K562 (cell line): Measurements from ENCODE around the gene DNAI1. TPM values are rescaled to one million over a fixed set of nuclear protein-coding genes. Genes with fewer than 3 reads are reported as not detected.

Experiments
- ATAC-seq: fragments of 200-7000 bp; cut with Tn5 transposase; 3 replicates; pipeline ENCODE4 v1.9.1; 2020; ENCODE audit warnings: moderate library complexity
- BruUV-seq: library from RNA; stranded (reverse); fragments of 400-500 nt; replicated peaks from 2 replicates; lab custom pipeline; 2021; lab: Mats Ljungman, UMichigan
- CTCF ChIA-PET: fragments of 300-600 bp; formaldehyde crosslinking; extraction: SDS; loops from one replicate; lab custom pipeline; 2021; ENCODE audit warnings: low intra/inter-chr PET ratio; lab: Yijun Ruan, JAX
- POLR2A ChIA-PET: fragments of 300-600, 350-650 bp; sonication (Branson Sonifier 250); formaldehyde crosslinking; extraction: SDS; loops from one replicate; lab custom pipeline; 2021; ENCODE audit warnings: antibody characterized with exemption, inconsistent platforms; lab: Yijun Ruan, JAX
- DNase-seq, 4 experiments: peaks; one replicate each; pipeline versions ENCODE4 v3.0.0 to v3.0.0-alpha.2; 2011 to 2018; ENCODE audit warnings: low spot score in 3 of 4, mixed read lengths in 3 of 4; ENCODE audit errors: extremely low read depth in 1 of 4
- FAIRE-seq: peaks from 2 replicates; lab custom pipeline; 2011; peaks lifted over from hg19 to GRCh38; lab: Jason Lieb, UNC
- H2AFZ ChIP-seq: 2 replicates; pipeline ENCODE4 v1.6.0; 2011; ENCODE audit warnings: low read depth, low read length, control low read depth, inconsistent platforms
- H3K27ac ChIP-seq: fragments of 200-600 bp; 3 replicates; pipeline ENCODE4 v1.8.0; 2011; ENCODE audit warnings: low read depth, mild to moderate bottlenecking, control low read depth, inconsistent platforms, low read length, moderate library complexity, mixed read lengths; ENCODE audit errors: extremely low read depth
- H3K27me3 ChIP-seq, 2 experiments: fragments of 300-600 bp in 1 of 2; 2 replicates in 1 of 2; 3 replicates in 1 of 2; pipeline versions ENCODE4 v1.6.0 to v1.8.0; 2011; ENCODE audit warnings: inconsistent platforms in 2 of 2, low read length in 2 of 2, mild to moderate bottlenecking in 1 of 2, mixed read lengths in 1 of 2, moderate library complexity in 1 of 2; ENCODE audit not compliant: control insufficient read depth in 2 of 2, insufficient read depth in 2 of 2
- H3K36me3 ChIP-seq: fragments of 300-600 bp; 3 replicates; pipeline ENCODE4 v1.8.0; 2011; ENCODE audit warnings: mild to moderate bottlenecking, low read length, inconsistent platforms; ENCODE audit not compliant: control insufficient read depth, insufficient read depth
- H3K4me1 ChIP-seq, 2 experiments: fragments of 200-600 bp in 1 of 2; replicated peaks in 1 of 2; 2 replicates in 1 of 2; 3 replicates in 1 of 2; pipeline versions ENCODE4 v1.5.1 to v1.8.0; 2011; ENCODE audit warnings: inconsistent platforms in 2 of 2, low read length in 2 of 2, mild to moderate bottlenecking in 1 of 2, mixed read lengths in 1 of 2, moderate library complexity in 1 of 2; ENCODE audit not compliant: control insufficient read depth in 2 of 2, insufficient read depth in 2 of 2
- H3K4me2 ChIP-seq: 2 replicates; pipeline ENCODE4 v1.6.1; 2011; ENCODE audit warnings: low read length, control low read depth, inconsistent platforms, mixed read lengths; ENCODE audit not compliant: insufficient read depth
- H3K4me3 ChIP-seq: fragments of 200-600 bp; sonication (generic), shearing (Covaris generic); 2 replicates; pipeline ENCODE4 v1.5.1; 2016; ENCODE audit warnings: control low read depth, inconsistent platforms
- H3K79me2 ChIP-seq: fragments of 200-600 bp; 3 replicates; pipeline ENCODE4 v1.8.0; 2011; ENCODE audit warnings: low read length, inconsistent platforms; ENCODE audit not compliant: control insufficient read depth, insufficient read depth
- H3K9ac ChIP-seq, 2 experiments: 2 replicates each; pipeline versions ENCODE4 v1.6.0 to v1.6.1; 2011; ENCODE audit warnings: low read depth in 2 of 2, low read length in 2 of 2, control low read depth in 1 of 2, inconsistent platforms in 1 of 2, mild to moderate bottlenecking in 1 of 2, mixed read lengths in 1 of 2; ENCODE audit not compliant: insufficient read depth in 1 of 2
- H3K9me1 ChIP-seq: one replicate; pipeline ENCODE4 v1.6.0; 2011; ENCODE audit warnings: inconsistent platforms, mild to moderate bottlenecking, low read length, moderate library complexity; ENCODE audit not compliant: control insufficient read depth, insufficient read depth
- H3K9me3 ChIP-seq: replicated peaks from 2 replicates; pipeline ENCODE4 v1.5.1; 2011; ENCODE audit warnings: low read depth, low read length, inconsistent platforms; ENCODE audit not compliant: control insufficient read depth, insufficient read depth
- H4K20me1 ChIP-seq: replicated peaks from 2 replicates; pipeline ENCODE4 v1.6.1; 2011; ENCODE audit warnings: low read length, inconsistent platforms, mixed read lengths; ENCODE audit not compliant: control insufficient read depth, insufficient read depth
- BCL6 ChIP-seq: fragments of 250-450 bp; sonication (Bioruptor Pico); IDR thresholded peaks from 2 replicates; pipeline ENCODE4 v1.4.0; 2020
- BCOR ChIP-seq: fragments of 450-650 bp; IDR thresholded peaks from 2 replicates; pipeline ENCODE4 v1.6.1; 2016
- E4F1 ChIP-seq: fragments of 250-450 bp; sonication (Bioruptor Pico); IDR thresholded peaks from 2 replicates; pipeline ENCODE4 v1.5.0; 2021; ENCODE audit warnings: mild to moderate bottlenecking, borderline replicate concordance
- FOXA3 ChIP-seq, 2 experiments: fragments of 450-650 bp in 1 of 2; sonication (generic) in 1 of 2; formaldehyde crosslinking; IDR thresholded peaks in 1 of 2; conservative IDR thresholded peaks in 1 of 2; 2 replicates each; pipeline versions ENCODE4 v1.4.0 to v1.8.0; 2020 to 2022; ENCODE audit warnings: mild to moderate bottlenecking in 2 of 2, missing genetic modification reagents in 1 of 2
- MXD1 ChIP-seq: fragments of 250-450 bp; sonication (Bioruptor Pico); IDR thresholded peaks from 2 replicates; pipeline ENCODE4 v1.8.0; 2021; ENCODE audit warnings: borderline replicate concordance, mild to moderate bottlenecking, moderate library complexity; ENCODE audit not compliant: poor library complexity, severe bottlenecking
- SMAD2 ChIP-seq: fragments of 150-350 bp; IDR thresholded peaks from 2 replicates; pipeline ENCODE4 v1.6.1; 2014; ENCODE audit warnings: low read depth, mild to moderate bottlenecking, low read length
- THAP12 ChIP-seq: fragments of 250-450 bp; sonication (Bioruptor Pico); IDR thresholded peaks from 2 replicates; pipeline ENCODE4 v1.9.0; 2021; ENCODE audit warnings: mild to moderate bottlenecking, inconsistent platforms
- VEZF1 ChIP-seq: fragments of 200-800 bp; sonication (Bioruptor generic); IDR thresholded peaks from 2 replicates; pipeline ENCODE4 v1.6.1; 2017; ENCODE audit warnings: missing genetic modification characterization, missing compliant biosample characterization
- ZNF184 ChIP-seq: sonication (generic); formaldehyde crosslinking; IDR thresholded peaks from 2 replicates; pipeline ENCODE4 v1.5.0; 2020; ENCODE audit warnings: missing genetic modification reagents
- ZNF586 ChIP-seq: fragments of 450-650 bp; formaldehyde crosslinking; conservative IDR thresholded peaks from 2 replicates; pipeline ENCODE4 v1.4.0; 2020; ENCODE audit warnings: mild to moderate bottlenecking, moderate library complexity
- WGBS: fragments of 100-300 bp; shearing (Covaris generic); methylation state at CpG from one replicate; pipeline ENCODE4 v1.1.6; 2016; ENCODE audit warnings: low coverage, mixed read lengths; ENCODE audit not compliant: insufficient coverage; ENCODE audit errors: missing lambda C conversion rate; 5-methylcytosine and 5-hydroxymethylcytosine counted together
- in situ Hi-C: fragments of 300-500 bp; cut with MboI; formaldehyde crosslinking; loops from 4 replicates; pipeline ENCODE4 v1.15.0; 2018; ENCODE audit warnings: inconsistent platforms, mixed read lengths
- intact Hi-C: fragments of 100-400 bp; cut with micrococcal nuclease; formaldehyde crosslinking; loops from 2 replicates; pipeline ENCODE4 v1.14.2; 2022
- polyA plus RNA-seq, 8 experiments: library from polyadenylated mRNA; depleted of rRNA in 4 of 8; stranded (reverse) in 5 of 8; unstranded in 3 of 8; fragments of >200 nt; fragmentation: Nextera tagmentation in 2 of 8; fragmentation: Illumina TruSeq in 1 of 8; extraction: Ambion mirVana in 2 of 8; extraction: Trizol in 1 of 8; gene quantifications; 2 replicates each; pipeline versions ENCODE4 v1.2.1 to v1.2.3, GENCODE V29; 2011 to 2014; ENCODE audit warnings: inconsistent platforms in 1 of 8, missing spikeins in 1 of 8
- total RNA-seq, 7 experiments: library from RNA; depleted of rRNA in 6 of 7; stranded (reverse); fragments of >200 nt in 6 of 7; fragmentation: Illumina TruSeq in 2 of 7; extraction: Trizol in 2 of 7; gene quantifications; 2 replicates each; pipeline versions ENCODE4 v1.2.1 to v1.2.3, GENCODE V29; 2011 to 2021; ENCODE audit warnings: low replicate concordance in 1 of 7

Gene DNAI1
- total and polyA plus RNA-seq, 9 of the 15 experiments (the other 6 are each of a cell fraction or from before 2014, with no cell fraction given) = 0.01 to 0.17 (median 0.04) TPM; not detected in 6

DNA sequence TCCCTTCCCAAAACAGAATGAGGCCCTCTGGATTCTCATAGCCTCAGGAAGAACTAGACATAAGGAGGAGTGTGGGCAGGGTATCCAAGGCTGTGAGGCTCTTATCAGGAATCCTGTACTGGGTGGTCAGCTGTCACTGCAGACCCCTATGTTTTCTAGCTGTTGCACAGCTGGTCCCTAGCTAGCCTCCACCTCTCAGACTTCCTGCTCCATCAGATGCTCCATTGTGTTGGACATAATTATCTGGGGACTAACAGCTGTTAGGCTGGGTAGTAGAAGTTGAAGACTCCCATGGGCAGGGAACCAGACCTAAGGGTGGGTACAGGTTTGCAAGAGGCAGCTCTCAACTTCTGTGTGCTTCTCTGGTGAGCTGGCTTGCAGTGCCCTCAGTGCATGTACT, 18.6 kb upstream of the DNAI1 start (continued):
- TF ChIP-seq THAP12 (CRISPR knock-in tag) = no peak
- no peak for TF ChIP-seq ZNF586 (CRISPR knock-in tag)
- TF ChIP-seq VEZF1 (CRISPR knock-in tag) = no peak
- TF ChIP-seq BCL6 (CRISPR knock-in tag) = no peak
- TF ChIP-seq BCOR = no peak
- TF ChIP-seq, all 486 proteins: peak for 0

- no peaks in the 10 kb centered on the region for H3K9me3 ChIP-seq
- 20% methylated on average over 1 of the region's 1 CpG for WGBS
- intact Hi-C loops (no loop called here), in situ Hi-C loops (no loop called here)
- H3K27me3 ChIP-seq = no peaks in the 10 kb centered on the region
- no peak for TF ChIP-seq FOXA3 (CRISPR knock-in tag; conservative IDR thresholded peaks at IDR 0.05 in 1 of 2, IDR thresholded peaks at IDR 0.05 in 1 of 2)
- TF ChIP-seq E4F1 (CRISPR knock-in tag) = no peak
- TF ChIP-seq MXD1 = no peak
- no peak for TF ChIP-seq ZNF184 (CRISPR knock-in tag)
- no peak for TF ChIP-seq SMAD2
- no peaks in the 10 kb centered on the region for H3K79me2 ChIP-seq
- no peak overlapping the region for H3K4me2 ChIP-seq
- no peak overlapping the region for H3K27ac ChIP-seq
- H3K9ac ChIP-seq = no peak overlapping the region
- no peak for DNase-seq
- H4K20me1 ChIP-seq = no peaks in the 10 kb centered on the region
- H3K9me1 ChIP-seq = no peaks in the 10 kb centered on the region
- no TSS peak for BruUV-seq
- no peaks in the 10 kb centered on the region for H3K36me3 ChIP-seq
- no peak for ATAC-seq
- FAIRE-seq = no peak
- POLR2A ChIA-PET = interaction anchor here (0.6 kb wide), 1 partner anchor 105 kb away, joined by 4 read pairs; no protein-coding TSS in a partner anchor
- H2AFZ ChIP-seq = no peak overlapping the region
- H3K4me3 ChIP-seq = no peak overlapping the region
- H3K4me1 ChIP-seq = no peaks in the 10 kb centered on the region
- CTCF ChIA-PET = no interaction called here
Observed at GRCh38 chr9:34442770-34443169, 15.8 kb upstream of the DNAI1 start.
